Breast epithelium (tissue), 3 donors: ENCODE measurements around the gene PCBP3.

Experiments
- CTCF ChIP-seq, 3 donors: fragments of 450-650 bp; IDR thresholded peaks; one replicate each; pipeline ENCODE4 v1.5.1; 2016 to 2017; ENCODE audit warnings: antibody characterized with exemption in 3 of 3, mild to moderate bottlenecking in 3 of 3, moderate library complexity in 3 of 3
- POLR2A ChIP-seq: fragments of 450-650 bp; IDR thresholded peaks from one replicate; pipeline ENCODE4 v1.6.1; 2016; ENCODE audit warnings: antibody characterized with exemption, mild to moderate bottlenecking, moderate library complexity
- POLR2AphosphoS5 ChIP-seq, 3 donors: sonication (generic); formaldehyde crosslinking; IDR thresholded peaks; one replicate each; pipeline ENCODE4 v1.6.1; 2017; ENCODE audit warnings: antibody characterized with exemption in 3 of 3

GRCh38 chr21:45964649-45965048, 321.1 kb downstream of the PCBP3 start:
- TF ChIP-seq CTCF (IDR thresholded peaks at IDR 0.05), result no peak
- no peak for TF ChIP-seq POLR2A
- TF ChIP-seq POLR2AphosphoS5 (IDR thresholded peaks at IDR 0.05), result no peak
